Mucosa of rectum (tissue), 2 donors: ENCODE measurements around the gene HIGD2A.
A peak's percentile ranks its signal among the peaks of the same experiment; 100 is the strongest.

Experiments used
- H3K27ac ChIP-seq, 2 donors: one replicate each; pipeline ENCODE4 v1.7.0; 2013; ENCODE audit warnings: inconsistent platforms in 2 of 2, low read depth in 2 of 2, low read length in 2 of 2
- H3K27me3 ChIP-seq, 2 donors: one replicate each; pipeline ENCODE4 v1.7.0; 2013; ENCODE audit warnings: low read length in 2 of 2; ENCODE audit not compliant: control insufficient read depth in 2 of 2, insufficient read depth in 2 of 2
- H3K36me3 ChIP-seq, 2 donors: one replicate each; pipeline ENCODE4 v1.7.0; 2013; ENCODE audit warnings: low read length in 2 of 2; ENCODE audit not compliant: control insufficient read depth in 2 of 2, insufficient read depth in 2 of 2
- H3K4me1 ChIP-seq, 2 donors: one replicate each; pipeline ENCODE4 v1.7.0; 2013; ENCODE audit warnings: low read length in 2 of 2, mild to moderate bottlenecking in 1 of 2; ENCODE audit not compliant: control insufficient read depth in 2 of 2, insufficient read depth in 2 of 2
- H3K4me3 ChIP-seq, 2 donors: one replicate each; pipeline ENCODE4 v1.7.0; 2013; ENCODE audit warnings: low read length in 2 of 2
- H3K9ac ChIP-seq, 2 donors: one replicate each; pipeline ENCODE4 v1.7.0; 2013; ENCODE audit warnings: low read length in 2 of 2, low read depth in 1 of 2, mild to moderate bottlenecking in 1 of 2
- H3K9me3 ChIP-seq, 2 donors: one replicate each; pipeline ENCODE4 v1.7.0; 2013; ENCODE audit warnings: low read length in 2 of 2; ENCODE audit not compliant: control insufficient read depth in 2 of 2
- donor health status: healthy.
- donor health status: Normal muscosa, but diverticular disease.

The HIGD2A gene

GRCh38 chr5:176384366-176384930 lies 4.1 kb upstream of the HIGD2A start:
- H3K27me3 ChIP-seq = no peaks in the 10 kb centered on the region
- H3K9me3 ChIP-seq = no peaks in the 10 kb centered on the region
- H3K4me3 ChIP-seq = no peak overlapping the region
- H3K36me3 ChIP-seq = peaks cover 25 to 33% of the 10 kb centered on the region in 2 donors
- H3K27ac ChIP-seq = no peak overlapping the region
- H3K4me1 ChIP-seq = peaks cover 10 to 19% of the 10 kb centered on the region in 2 donors
- no peak overlapping the region for H3K9ac ChIP-seq

GRCh38 chr5:176384991-176385390 lies 3.6 kb upstream of the HIGD2A start:
- H3K27me3 ChIP-seq = no peaks in the 10 kb centered on the region
- H3K4me1 ChIP-seq = peaks cover 14 to 22% of the 10 kb centered on the region in 2 donors
- no peak overlapping the region for H3K9ac ChIP-seq
- H3K27ac ChIP-seq = no peak overlapping the region
- peaks cover 25 to 33% of the 10 kb centered on the region in 2 donors for H3K36me3 ChIP-seq
- H3K4me3 ChIP-seq = no peak overlapping the region
- no peaks in the 10 kb centered on the region for H3K9me3 ChIP-seq

- H3K27me3 ChIP-seq = no peaks in the 10 kb centered on the region
- H3K27ac ChIP-seq = no peak overlapping the region
- H3K9me3 ChIP-seq = no peaks in the 10 kb centered on the region
- H3K4me3 ChIP-seq = no peak overlapping the region
- H3K9ac ChIP-seq = no peak overlapping the region
- H3K36me3 ChIP-seq = peaks cover 33 to 37% of the 10 kb centered on the region in 2 donors
- peaks cover 14 to 22% of the 10 kb centered on the region in 2 donors for H3K4me1 ChIP-seq
Measured at GRCh38 chr5:176386491-176386890, 2.1 kb upstream of the HIGD2A start.

GRCh38 chr5:176387384-176387925 lies 1.1 kb upstream of the HIGD2A start:
- no peak overlapping the region for H3K27ac ChIP-seq
- H3K4me1 ChIP-seq = peaks cover 14 to 22% of the 10 kb centered on the region in 2 donors
- peak overlapping the region; percentile 85 to 99 for H3K4me3 ChIP-seq
- H3K27me3 ChIP-seq = no peaks in the 10 kb centered on the region
- H3K9ac ChIP-seq = peak overlapping the region; percentile 91 to 95
- H3K36me3 ChIP-seq = peaks cover 38 to 42% of the 10 kb centered on the region in 2 donors
- H3K9me3 ChIP-seq = no peaks in the 10 kb centered on the region

GRCh38 chr5:176388003-176388443 lies 528 bp upstream of the HIGD2A start:
- peaks cover 37 to 43% of the 10 kb centered on the region in 2 donors for H3K36me3 ChIP-seq

GRCh38 chr5:176389135-176390123 lies 878 bp downstream of the HIGD2A start:
- peaks cover 36 to 39% of the 10 kb centered on the region in 2 donors for H3K36me3 ChIP-seq
- H3K4me3 ChIP-seq = peak overlapping the region; percentile 85 to 99
- H3K9ac ChIP-seq = peak overlapping the region; percentile 95
- H3K9me3 ChIP-seq = no peaks in the 10 kb centered on the region
- peaks cover 14 to 22% of the 10 kb centered on the region in 2 donors for H3K4me1 ChIP-seq
- H3K27me3 ChIP-seq = no peaks in the 10 kb centered on the region
- H3K27ac ChIP-seq = peak overlapping the region; percentile 97 to 99

More at GRCh38 chr5:176388003-176388443, 528 bp upstream of the HIGD2A start:
- Histone ChIP-seq H3K4me3 (peak overlapping the region; percentile 85 to 99), H3K9me3 (no peaks in the 10 kb centered on the region), H3K27me3 (no peaks in the 10 kb centered on the region), H3K4me1 (peaks cover 14 to 22% of the 10 kb centered on the region in 2 donors), H3K27ac (peak overlapping the region; percentile 0 to 97), H3K9ac (peak overlapping the region; percentile 91 to 95)

GRCh38 chr5:176391479-176391878 lies 2.9 kb downstream of the HIGD2A start:
- Histone ChIP-seq H3K36me3 (peaks cover 37 to 44% of the 10 kb centered on the region in 2 donors), H3K4me1 (peaks cover 14 to 21% of the 10 kb centered on the region in 2 donors), H3K27ac (peak overlapping the region in 1 of 2 donors; percentile 26), H3K27me3 (no peaks in the 10 kb centered on the region), H3K9me3 (no peaks in the 10 kb centered on the region), H3K4me3 (no peak overlapping the region), H3K9ac (no peak overlapping the region)

- peaks cover 43 to 47% of the 10 kb centered on the region in 2 donors for H3K36me3 ChIP-seq
- no peaks in the 10 kb centered on the region for H3K27me3 ChIP-seq
- no peak overlapping the region for H3K9ac ChIP-seq
- H3K4me3 ChIP-seq = no peak overlapping the region
- no peaks in the 10 kb centered on the region for H3K9me3 ChIP-seq
- peak overlapping the region in 1 of 2 donors; percentile 26 for H3K27ac ChIP-seq
- peaks cover 14 to 17% of the 10 kb centered on the region in 2 donors for H3K4me1 ChIP-seq
Measured at GRCh38 chr5:176391999-176392398, 3.4 kb downstream of the HIGD2A start.

- Histone ChIP-seq H3K4me3 (no peak overlapping the region), H3K36me3 (peaks cover 45 to 47% of the 10 kb centered on the region in 2 donors), H3K9me3 (no peaks in the 10 kb centered on the region), H3K27ac (no peak overlapping the region), H3K4me1 (peaks cover 11 to 14% of the 10 kb centered on the region in 2 donors), H3K27me3 (no peaks in the 10 kb centered on the region), H3K9ac (no peak overlapping the region)
Measured at GRCh38 chr5:176392526-176392925, 4.0 kb downstream of the HIGD2A start.
